Activated CD4-positive, alpha-beta T cell treated with anti-CD3 and anti-CD28 coated beads for 36 hours (primary cell): Measurements from ENCODE around the gene CLSTN2. TPM values are rescaled to one million over a fixed set of nuclear protein-coding genes. Genes with fewer than 3 reads are reported as not detected.

Experiments used
- ATAC-seq: fragments of 200-7000 bp; cut with Tn5 transposase; one replicate; pipeline ENCODE4 v1.10.0; 2021; ENCODE audit warnings: mild to moderate bottlenecking, moderate library complexity
- CTCF ChIA-PET: fragments of 350-600 bp; sonication (Branson Sonifier 250); formaldehyde crosslinking; loops from one replicate; lab custom pipeline; 2021; ENCODE audit warnings: antibody characterized with exemption; lab: Charles Lee
- POLR2A ChIA-PET: fragments of 350-600 bp; sonication (Branson Sonifier 250); formaldehyde crosslinking; loops from one replicate; lab custom pipeline; 2021; ENCODE audit warnings: antibody characterized with exemption, inconsistent platforms; lab: Charles Lee
- DNase-seq: peaks from one replicate; pipeline ENCODE4 v3.0.0-alpha.2; 2020
- H3K27ac Mint-ChIP-seq: one replicate; pipeline ENCODE4 v1.8.0; 2021; ENCODE audit warnings: mixed read lengths
- H3K27me3 Mint-ChIP-seq: one replicate; pipeline ENCODE4 v1.8.0; 2021; ENCODE audit warnings: mixed read lengths
- H3K36me3 Mint-ChIP-seq: one replicate; pipeline ENCODE4 v1.8.0; 2021; ENCODE audit warnings: low read depth, mixed read lengths
- H3K4me1 Mint-ChIP-seq: one replicate; pipeline ENCODE4 v1.8.0; 2021; ENCODE audit warnings: mixed read lengths
- H3K4me3 Mint-ChIP-seq: one replicate; pipeline ENCODE4 v1.8.0; 2021; ENCODE audit warnings: mild to moderate bottlenecking, moderate library complexity, mixed read lengths
- H3K9me3 Mint-ChIP-seq: one replicate; pipeline ENCODE4 v1.8.0; 2021; ENCODE audit warnings: low read depth, mixed read lengths
- intact Hi-C, 2 experiments: fragments of 100-400 bp; cut with DNase I in 1 of 2; cut with micrococcal nuclease in 1 of 2; formaldehyde crosslinking; loops; one replicate each; pipeline versions ENCODE4 v1.14.2 to v1.15.1; 2022 to 2024; cut with DNase I, micrococcal nuclease
- total RNA-seq, 2 experiments: library from RNA; stranded (reverse); gene quantifications; one replicate each; pipeline ENCODE4 v1.2.3, GENCODE V29; 2021

Gene CLSTN2
- total RNA-seq, 2 experiments from 2014 or later = not detected

DNA sequence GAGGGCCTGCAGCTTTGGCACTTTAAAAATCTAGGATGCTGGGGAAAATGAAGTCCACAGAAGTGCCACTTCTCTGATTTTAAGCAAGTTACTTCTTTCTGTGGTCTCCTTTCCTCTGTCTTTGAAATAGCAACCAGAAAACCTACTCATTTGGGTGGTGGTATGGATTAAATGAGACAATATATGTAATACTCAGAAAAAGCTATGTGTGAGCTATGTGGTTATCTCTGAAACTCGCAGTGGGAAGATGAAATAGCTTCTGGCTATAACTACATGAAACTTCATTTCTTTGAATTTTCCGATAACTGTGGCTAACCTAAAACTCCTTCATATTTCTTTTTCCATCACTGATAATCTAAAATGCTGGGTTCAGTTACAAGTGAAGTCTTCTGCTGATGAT lies 368.9 kb downstream of the CLSTN2 start:
- H3K27me3 Mint-ChIP-seq = peaks cover 17% of the 10 kb centered on the region
- ATAC-seq (peak; percentile 47), DNase-seq (no peak)
- no peak overlapping the region for H3K4me3 Mint-ChIP-seq
- no peaks in the 10 kb centered on the region for H3K9me3 Mint-ChIP-seq
- ChIA-PET POLR2A (no interaction called here), CTCF (no interaction called here)
- H3K36me3 Mint-ChIP-seq = no peaks in the 10 kb centered on the region
- H3K4me1 Mint-ChIP-seq = peaks cover 4% of the 10 kb centered on the region
- no peak overlapping the region for H3K27ac Mint-ChIP-seq
- intact Hi-C loops = no loop called here

DNA sequence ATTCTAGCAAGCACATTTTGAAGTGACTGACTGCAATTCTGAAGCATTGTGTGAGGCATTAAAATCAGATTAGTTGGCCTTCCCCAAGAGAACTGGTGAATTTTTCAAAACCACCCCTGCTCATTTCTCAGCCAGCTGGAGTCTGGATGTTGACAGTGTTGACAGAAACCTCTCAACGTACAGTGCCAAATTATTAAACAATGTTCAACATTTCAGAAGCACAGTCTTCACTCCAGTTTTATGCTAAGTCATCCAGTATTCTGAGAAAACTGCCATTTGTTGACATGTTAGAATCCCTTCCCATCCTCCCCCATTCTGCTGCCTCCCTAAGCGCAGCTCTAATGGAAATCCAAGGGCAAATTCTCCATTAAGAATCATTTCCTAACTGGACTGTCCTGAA lies 373.6 kb downstream of the CLSTN2 start:
- intact Hi-C loops = no loop called here
- H3K36me3 Mint-ChIP-seq = no peaks in the 10 kb centered on the region

DNA sequence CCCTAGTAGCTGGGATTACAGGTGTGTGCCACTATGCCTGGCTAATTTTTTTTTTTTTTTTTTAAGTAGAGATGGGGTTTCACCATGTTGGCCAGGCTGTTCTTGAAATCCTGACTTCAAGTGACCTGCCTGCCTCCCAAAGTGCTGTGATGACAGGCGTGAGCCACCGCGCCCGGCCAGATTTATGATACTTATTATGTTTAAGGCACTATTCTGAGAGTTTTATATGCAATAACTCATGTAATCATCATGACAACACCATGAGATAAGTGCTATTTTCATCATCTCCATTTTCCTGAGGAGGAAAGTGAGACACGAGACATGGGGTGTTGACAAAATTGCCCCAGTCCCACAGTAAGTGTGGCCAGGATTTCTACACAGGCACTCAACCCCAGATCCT lies 376.4 kb downstream of the CLSTN2 start:
- CTCF ChIA-PET = no interaction called here
- Mint-ChIP-seq H3K27me3 (peaks cover 10% of the 10 kb centered on the region), H3K9me3 (no peaks in the 10 kb centered on the region), H3K4me1 (no peaks in the 10 kb centered on the region), H3K4me3 (no peak overlapping the region), H3K36me3 (no peaks in the 10 kb centered on the region), H3K27ac (no peak overlapping the region)
- intact Hi-C loops = no loop called here
- no peak for ATAC-seq
- POLR2A ChIA-PET = no interaction called here
- no peak for DNase-seq

More for the DNA sequence above, 373.6 kb downstream of the CLSTN2 start:
- DNase-seq (no peak), ATAC-seq (no peak)
- Mint-ChIP-seq H3K4me1 (peaks cover 4% of the 10 kb centered on the region), H3K27ac (no peak overlapping the region), H3K9me3 (no peaks in the 10 kb centered on the region), H3K4me3 (no peak overlapping the region), H3K27me3 (peaks cover 17% of the 10 kb centered on the region)
- POLR2A ChIA-PET = no interaction called here
- CTCF ChIA-PET = no interaction called here

DNA sequence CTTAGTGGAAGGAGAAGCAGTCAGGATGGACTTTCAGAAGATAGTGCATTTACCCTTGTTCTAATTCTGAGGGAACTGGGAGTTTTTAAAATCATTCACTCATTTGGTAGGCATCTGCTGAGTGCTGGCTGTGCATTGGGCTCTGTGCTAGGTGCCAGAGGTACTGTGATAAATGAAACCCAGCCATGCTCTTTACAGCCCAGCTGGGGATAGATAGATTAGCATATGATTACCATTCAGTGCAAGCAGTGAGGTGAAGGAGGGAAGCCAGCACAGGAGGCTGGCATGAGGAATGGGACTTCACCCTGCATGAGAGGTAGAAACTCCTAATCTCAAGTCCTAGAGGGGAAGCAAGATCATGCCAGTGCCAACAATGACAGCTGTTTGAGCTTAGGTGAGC lies 381.0 kb downstream of the CLSTN2 start:
- Mint-ChIP-seq H3K36me3 (no peaks in the 10 kb centered on the region), H3K4me3 (no peak overlapping the region), H3K27ac (no peak overlapping the region), H3K9me3 (no peaks in the 10 kb centered on the region), H3K4me1 (no peaks in the 10 kb centered on the region), H3K27me3 (peaks cover 6% of the 10 kb centered on the region)
- ATAC-seq (no peak), DNase-seq (no peak)
- POLR2A ChIA-PET = no interaction called here
- intact Hi-C loops = no loop called here
- CTCF ChIA-PET = no interaction called here

DNA sequence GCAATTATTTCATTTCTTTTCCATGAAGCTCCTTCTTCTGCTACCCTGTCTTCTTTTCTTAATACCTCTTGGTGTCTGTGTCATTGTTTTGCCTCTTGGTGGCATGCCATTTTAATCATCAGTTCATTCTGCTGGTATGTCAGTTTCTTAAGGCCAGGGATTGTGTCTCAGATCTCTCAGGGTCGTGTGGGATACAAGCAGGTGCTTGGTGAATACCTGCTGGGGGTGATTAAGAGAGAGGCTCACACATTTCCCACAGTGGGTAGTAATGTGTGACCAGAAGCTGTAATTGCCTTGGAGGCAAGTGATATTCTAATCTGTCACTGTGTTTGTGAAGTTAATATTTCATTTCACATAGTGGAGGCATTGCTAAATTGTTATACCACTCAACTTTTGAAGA lies 381.5 kb downstream of the CLSTN2 start:
- ChIA-PET POLR2A (no interaction called here), CTCF (no interaction called here)
- no peaks in the 10 kb centered on the region for H3K36me3 Mint-ChIP-seq
- intact Hi-C loops = no loop called here
- DNase-seq (no peak), ATAC-seq (no peak)
- H3K27ac Mint-ChIP-seq = no peak overlapping the region
- H3K4me3 Mint-ChIP-seq = no peak overlapping the region
- no peaks in the 10 kb centered on the region for H3K4me1 Mint-ChIP-seq
- peaks cover 6% of the 10 kb centered on the region for H3K27me3 Mint-ChIP-seq
- no peaks in the 10 kb centered on the region for H3K9me3 Mint-ChIP-seq

DNA sequence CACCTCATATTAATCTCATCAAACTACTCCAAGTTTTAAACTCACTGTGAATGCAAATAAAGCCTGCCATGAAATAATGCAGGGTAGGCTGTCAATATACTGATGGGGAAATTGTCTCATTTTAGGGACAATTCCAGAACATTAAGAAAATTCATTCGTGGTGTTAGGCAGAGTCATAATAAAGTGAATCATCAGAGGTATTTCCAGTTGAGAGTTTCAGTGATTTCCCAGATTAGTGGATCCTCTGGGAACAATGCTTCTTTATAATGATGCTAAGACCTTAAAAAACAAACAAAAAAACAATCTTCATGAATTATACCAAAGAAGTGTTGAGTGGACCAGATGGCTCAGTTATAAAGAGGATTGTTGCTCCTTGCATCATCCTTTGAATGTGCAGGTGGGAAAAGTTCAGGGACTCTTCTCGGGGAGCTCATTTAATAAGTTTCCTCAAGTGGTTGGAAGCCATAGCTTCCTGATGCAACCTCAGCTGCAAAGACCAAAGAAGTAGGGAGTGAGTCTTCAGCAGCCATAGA lies 381.9 kb downstream of the CLSTN2 start:
- ATAC-seq (no peak), DNase-seq (no peak)
- Mint-ChIP-seq H3K27ac (no peak overlapping the region), H3K9me3 (no peaks in the 10 kb centered on the region), H3K4me1 (no peaks in the 10 kb centered on the region), H3K4me3 (no peak overlapping the region), H3K36me3 (no peaks in the 10 kb centered on the region), H3K27me3 (peaks cover 6% of the 10 kb centered on the region)
- POLR2A ChIA-PET = no interaction called here
- intact Hi-C loops = no loop called here
- CTCF ChIA-PET = no interaction called here

DNA sequence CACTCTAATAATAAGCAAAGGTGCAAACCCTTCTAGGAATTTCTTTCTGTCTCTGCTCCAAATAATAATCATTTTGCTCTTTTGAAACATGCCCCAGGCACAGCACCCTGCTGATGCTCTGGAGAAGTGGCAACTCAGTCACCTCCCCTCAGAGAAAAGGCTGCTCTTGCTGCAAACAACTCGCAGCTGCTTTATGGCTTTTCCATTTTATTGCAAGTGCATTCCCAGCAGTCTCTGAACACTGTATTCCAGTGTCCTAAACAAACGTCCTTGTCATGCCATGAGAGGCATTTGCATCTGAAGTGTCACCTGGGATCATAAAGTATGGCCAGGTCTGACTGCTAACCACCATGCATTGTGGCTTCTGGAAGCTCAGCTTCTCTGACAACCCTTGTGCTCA lies 384.8 kb downstream of the CLSTN2 start:
- ChIA-PET POLR2A (no interaction called here), CTCF (no interaction called here)
- Mint-ChIP-seq H3K4me1 (no peaks in the 10 kb centered on the region), H3K36me3 (no peaks in the 10 kb centered on the region), H3K4me3 (no peak overlapping the region), H3K27me3 (peaks cover 6% of the 10 kb centered on the region), H3K27ac (no peak overlapping the region), H3K9me3 (no peaks in the 10 kb centered on the region)
- ATAC-seq (no peak), DNase-seq (no peak)
- intact Hi-C loops = no loop called here

DNA sequence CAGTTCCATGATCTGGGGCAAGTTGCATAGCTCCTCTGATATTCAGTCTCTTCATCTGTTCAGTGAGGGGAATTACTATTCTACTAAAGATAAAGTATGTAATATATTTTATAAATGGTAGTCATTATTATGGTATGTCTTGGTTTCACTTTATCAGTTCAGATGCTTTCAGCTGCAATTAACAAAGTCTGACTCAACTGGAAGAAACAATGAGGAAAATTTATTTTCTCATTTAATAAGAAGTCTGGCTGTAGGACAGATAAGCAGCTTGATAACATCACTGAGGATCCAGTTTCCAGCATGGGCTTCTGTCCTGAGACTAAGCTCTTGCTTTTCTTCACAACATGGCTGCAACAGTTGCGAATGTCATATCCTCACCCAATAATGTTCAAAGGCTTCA lies 388.6 kb downstream of the CLSTN2 start:
- no peak overlapping the region for H3K4me3 Mint-ChIP-seq
- H3K27ac Mint-ChIP-seq = no peak overlapping the region
- ChIA-PET POLR2A (no interaction called here), CTCF (interaction anchor here (0.5 kb wide), 1 partner anchor 29 kb away, joined by 3 read pairs; no protein-coding TSS in a partner anchor)
- ATAC-seq (no peak), DNase-seq (no peak)
- no peaks in the 10 kb centered on the region for H3K9me3 Mint-ChIP-seq
- H3K4me1 Mint-ChIP-seq = no peaks in the 10 kb centered on the region
- peaks cover under 1% of the 10 kb centered on the region for H3K27me3 Mint-ChIP-seq
- intact Hi-C loops = no loop called here
- H3K36me3 Mint-ChIP-seq = no peaks in the 10 kb centered on the region

DNA sequence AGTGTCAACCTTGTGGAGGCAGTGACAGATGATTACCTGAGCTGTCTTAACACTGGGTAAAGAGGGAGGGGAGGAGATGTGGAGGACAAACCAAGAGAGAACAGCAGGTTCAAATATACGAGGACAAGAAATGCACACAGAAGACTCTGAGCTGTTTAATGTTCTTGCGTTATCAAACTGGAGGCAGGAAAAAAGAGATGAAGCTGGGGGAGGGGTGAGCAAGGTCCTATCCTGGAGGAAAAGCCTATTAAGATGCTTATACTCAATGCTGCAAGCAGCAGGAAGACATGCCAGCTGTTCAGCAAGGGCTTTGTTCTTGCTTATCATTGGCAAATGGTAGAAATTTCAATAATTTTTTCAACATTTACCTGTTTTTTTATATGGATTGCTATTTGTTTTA lies 397.1 kb downstream of the CLSTN2 start:
- DNase-seq = no peak
- CTCF ChIA-PET = no interaction called here
- no peak overlapping the region for H3K27ac Mint-ChIP-seq
- H3K27me3 Mint-ChIP-seq = peaks cover 7% of the 10 kb centered on the region
- H3K9me3 Mint-ChIP-seq = no peaks in the 10 kb centered on the region
- POLR2A ChIA-PET = no interaction called here
- H3K36me3 Mint-ChIP-seq = no peaks in the 10 kb centered on the region
- intact Hi-C loops = no loop called here
- no peak overlapping the region for H3K4me3 Mint-ChIP-seq
- H3K4me1 Mint-ChIP-seq = no peaks in the 10 kb centered on the region
- ATAC-seq = no peak

DNA sequence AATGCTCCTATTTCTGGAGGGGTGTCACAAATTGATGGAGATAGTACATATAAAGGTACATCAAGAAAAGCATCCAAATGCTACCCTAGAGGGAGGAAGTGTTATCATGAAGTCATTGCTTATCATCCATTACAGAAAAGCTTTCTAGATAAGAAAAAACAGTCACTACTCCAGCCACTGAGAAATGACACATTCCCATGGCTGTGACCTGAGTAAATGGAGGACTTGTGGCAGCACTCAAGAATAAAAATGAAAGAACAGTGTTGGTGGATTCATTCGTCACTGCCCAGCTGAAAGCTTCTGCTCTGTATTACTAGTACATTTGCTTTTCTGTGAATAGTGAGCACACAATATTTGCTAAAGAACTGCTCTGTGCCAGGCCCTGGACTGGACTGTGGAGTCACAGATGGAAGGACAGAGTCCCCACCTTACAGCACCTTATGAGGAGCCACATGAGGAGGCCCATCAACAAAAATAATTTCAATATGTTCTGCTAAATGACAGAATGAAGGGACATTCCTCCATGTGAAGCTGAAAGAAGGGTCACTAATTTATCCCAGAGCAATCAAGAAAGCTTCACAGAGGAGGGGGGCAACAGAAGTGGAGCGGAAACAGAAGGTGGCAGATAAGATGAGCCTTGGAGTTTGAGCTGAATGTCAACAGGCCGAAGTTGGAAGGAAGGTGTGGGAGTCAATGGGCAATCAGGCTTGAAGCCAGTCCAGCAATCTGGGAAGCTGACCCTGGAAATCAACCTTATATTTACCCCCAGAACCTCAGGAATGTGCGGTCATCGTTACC lies 399.3 kb downstream of the CLSTN2 start:
- Mint-ChIP-seq H3K36me3 (no peaks in the 10 kb centered on the region), H3K4me3 (no peak overlapping the region), H3K27ac (no peak overlapping the region), H3K9me3 (no peaks in the 10 kb centered on the region), H3K27me3 (peaks cover 6% of the 10 kb centered on the region), H3K4me1 (no peaks in the 10 kb centered on the region)
- intact Hi-C loops = no loop called here
- ChIA-PET CTCF (no interaction called here), POLR2A (no interaction called here)
- DNase-seq = no peak
- no peak for ATAC-seq

DNA sequence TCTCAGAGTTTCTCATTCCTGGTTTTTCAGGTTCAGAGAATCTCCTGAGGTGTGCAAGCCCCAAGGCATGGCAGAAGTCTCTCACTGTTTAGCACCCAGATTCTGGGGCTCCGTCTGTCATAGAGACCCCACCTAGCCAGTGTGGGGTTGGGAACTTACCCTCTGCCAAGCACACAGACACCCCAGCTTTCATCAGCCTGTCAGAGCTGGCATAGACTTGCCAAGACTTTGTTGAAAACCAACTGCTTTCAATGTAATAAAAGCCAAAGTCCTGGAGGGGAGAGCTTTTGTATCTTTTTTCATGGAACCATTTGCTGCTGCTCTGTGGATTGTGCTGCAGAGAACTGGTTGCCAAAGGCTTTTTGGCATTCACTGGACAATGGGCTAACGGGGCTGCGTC lies 401.5 kb downstream of the CLSTN2 start:
- Mint-ChIP-seq H3K27me3 (peaks cover 5% of the 10 kb centered on the region), H3K9me3 (no peaks in the 10 kb centered on the region), H3K27ac (no peak overlapping the region), H3K4me1 (no peaks in the 10 kb centered on the region), H3K4me3 (no peak overlapping the region), H3K36me3 (no peaks in the 10 kb centered on the region)
- DNase-seq (no peak), ATAC-seq (no peak)
- ChIA-PET POLR2A (no interaction called here), CTCF (no interaction called here)
- intact Hi-C loops = no loop called here

DNA sequence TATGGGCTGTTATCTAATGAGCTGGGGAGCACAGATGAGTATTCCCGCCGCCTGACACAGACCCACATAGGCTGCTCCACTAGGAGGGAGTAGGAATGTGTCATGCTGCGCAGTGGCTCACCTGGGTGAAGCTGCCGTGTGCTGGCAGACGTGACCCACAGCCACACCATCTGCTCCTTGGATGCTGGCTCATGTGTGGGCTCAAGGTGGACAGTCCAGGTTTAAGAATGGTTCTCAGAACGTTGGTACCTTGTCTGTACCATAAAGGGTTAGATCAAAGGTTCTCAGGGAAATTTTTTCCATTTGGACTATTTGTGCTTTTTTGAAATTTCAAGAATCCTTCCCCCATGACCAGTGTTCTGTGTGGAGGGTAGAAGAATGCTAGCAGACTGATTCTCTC lies 403.9 kb downstream of the CLSTN2 start:
- H3K27me3 Mint-ChIP-seq = peaks cover 2% of the 10 kb centered on the region
- H3K4me3 Mint-ChIP-seq = no peak overlapping the region
- intact Hi-C loops = no loop called here
- CTCF ChIA-PET = no interaction called here
- ATAC-seq = no peak
- no peaks in the 10 kb centered on the region for H3K9me3 Mint-ChIP-seq
- no peak for DNase-seq
- POLR2A ChIA-PET = no interaction called here
- no peaks in the 10 kb centered on the region for H3K36me3 Mint-ChIP-seq
- H3K4me1 Mint-ChIP-seq = no peaks in the 10 kb centered on the region
- no peak overlapping the region for H3K27ac Mint-ChIP-seq
